ENCODE measurements around the gene WDFY4. TPM values are rescaled to one million over a fixed set of nuclear protein-coding genes. Genes with fewer than 3 reads are reported as not detected.

Gene WDFY4
- total RNA-seq, 1 experiment from 2014 or later, result 0.23 TPM

DNA sequence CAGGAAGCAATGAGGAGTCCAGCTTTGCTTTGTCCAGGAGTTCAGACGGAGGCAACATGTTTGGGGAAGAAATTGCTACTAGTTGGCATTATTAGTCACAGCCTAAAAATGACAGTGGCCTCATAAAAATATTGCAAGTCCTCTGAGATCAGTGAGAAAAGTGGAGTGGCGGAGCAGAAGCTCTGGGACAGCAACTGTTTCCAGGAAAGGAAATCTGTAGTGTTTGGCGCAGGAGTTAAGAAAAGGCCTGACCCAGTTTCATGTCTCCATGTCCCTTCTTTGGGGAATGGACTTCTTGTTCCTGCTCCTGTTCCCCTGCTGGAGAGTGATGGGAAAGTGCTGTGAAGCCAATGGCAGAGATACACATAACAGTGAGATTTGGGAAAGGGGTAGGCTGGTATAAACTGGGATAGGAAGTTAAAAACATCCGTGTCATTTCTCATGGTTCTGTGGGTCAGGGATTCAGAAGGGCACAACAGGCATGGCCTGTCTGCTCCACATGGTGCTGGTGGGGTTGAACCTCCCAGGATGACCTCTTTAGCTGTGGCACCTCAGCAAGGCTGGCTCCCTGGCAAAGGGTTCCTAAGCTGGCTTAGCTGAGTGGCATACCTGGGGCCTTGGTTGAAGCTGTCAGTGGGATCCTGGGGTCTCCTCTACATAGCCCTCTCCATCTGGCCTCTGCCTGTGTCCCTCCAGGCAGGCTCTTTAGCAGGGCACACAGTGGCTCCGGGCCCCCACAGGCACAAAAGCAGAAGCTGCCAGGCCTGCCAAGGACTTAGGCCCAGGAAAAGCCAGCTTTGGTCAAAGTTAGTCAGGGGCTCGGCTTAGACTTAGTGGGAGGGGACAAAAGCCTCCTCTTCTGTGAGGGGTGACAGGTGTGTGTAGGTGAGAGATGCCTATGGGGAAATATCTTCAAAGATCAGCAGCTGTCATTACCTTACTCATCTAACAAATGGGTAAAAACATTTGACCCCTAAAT lies 77.7 kb downstream of the WDFY4 start:
- no TSS peak for BruUV-seq (replicated peaks)
- ChIA-PET CTCF (no interaction called here), POLR2A (no interaction called here)
- intact Hi-C loops (cut with micrococcal nuclease; ENCODE audit: unreplicated experiment) (no loop called here), in situ Hi-C loops (cut with HindIII; ENCODE audit: low pct_unique_long_range_greater_than_20kb, low sequenced_read_pairs) (no loop called here)
- DNase-seq (ENCODE audit: low read depth, low spot score), result no peak
- Histone ChIP-seq H3K4me1 (ENCODE audit: control insufficient read depth, insufficient read depth, low read length) (no peaks in the 10 kb centered on the region), H3K27me3 (ENCODE audit: control insufficient read depth, insufficient read depth, low read length) (peaks cover 6% of the 10 kb centered on the region), H3K9me3 (ENCODE audit: control insufficient read depth, insufficient read depth, low read depth, low read length) (no peaks in the 10 kb centered on the region), H3K36me3 (ENCODE audit: control insufficient read depth, insufficient read depth, low read length) (no peaks in the 10 kb centered on the region), H3K27ac (ENCODE audit: low read length) (no peak overlapping the region), H3K4me3 (ENCODE audit: low read depth in 2 of 2, low read length in 2 of 2) (no peak overlapping the region)
- TF ChIP-seq REST (IDR thresholded peaks at IDR 0.05; ENCODE audit: insufficient read depth in 1 of 2, low read depth in 2 of 2, low read length in 1 of 2) (no peak), TCF7L2 (IDR thresholded peaks at IDR 0.05; ENCODE audit: low read depth, low read length) (no peak), SIN3A (IDR thresholded peaks at IDR 0.05; ENCODE audit: borderline replicate concordance, insufficient read depth, low read depth, low read length) (no peak), POLR2AphosphoS5 (IDR thresholded peaks at IDR 0.05; ENCODE audit: low read depth, low read length) (no peak), CTCF (IDR thresholded peaks at IDR 0.05) (no peak)
- no peak for ATAC-seq

GRCh38 chr10:48763403-48763965 lies 78.8 kb downstream of the WDFY4 start:
- H3K36me3 ChIP-seq (ENCODE audit: control insufficient read depth, insufficient read depth, low read length), result no peaks in the 10 kb centered on the region
- H3K4me1 ChIP-seq (ENCODE audit: control insufficient read depth, insufficient read depth, low read length), result no peaks in the 10 kb centered on the region
- no peaks in the 10 kb centered on the region for H3K9me3 ChIP-seq (ENCODE audit: control insufficient read depth, insufficient read depth, low read depth, low read length)
- H3K27me3 ChIP-seq (ENCODE audit: control insufficient read depth, insufficient read depth, low read length), result no peaks in the 10 kb centered on the region; the same call in 1 of the 2 replicates
- intact Hi-C loops (cut with micrococcal nuclease; ENCODE audit: unreplicated experiment) (no loop called here), in situ Hi-C loops (cut with HindIII; ENCODE audit: low pct_unique_long_range_greater_than_20kb, low sequenced_read_pairs) (no loop called here)
- POLR2A ChIA-PET, result no interaction called here
- TF ChIP-seq POLR2AphosphoS5 (IDR thresholded peaks at IDR 0.05; ENCODE audit: low read depth, low read length) (no peak), REST (IDR thresholded peaks at IDR 0.05; ENCODE audit: insufficient read depth in 1 of 2, low read depth in 2 of 2, low read length in 1 of 2) (no peak), TCF7L2 (IDR thresholded peaks at IDR 0.05; ENCODE audit: low read depth, low read length) (no peak), CTCF (IDR thresholded peaks at IDR 0.05) (no peak), SIN3A (IDR thresholded peaks at IDR 0.05; ENCODE audit: borderline replicate concordance, insufficient read depth, low read depth, low read length) (no peak)
- no peak for DNase-seq (ENCODE audit: low read depth, low spot score)
- no TSS peak for BruUV-seq (replicated peaks)
- H3K27ac ChIP-seq (ENCODE audit: low read length), result no peak overlapping the region
- no peak for ATAC-seq
- CTCF ChIA-PET, result no interaction called here
- no peak overlapping the region for H3K4me3 ChIP-seq (ENCODE audit: low read depth in 2 of 2, low read length in 2 of 2)
